Activated naive CD8-positive, alpha-beta T cell treated with anti-CD3 and anti-CD28 coated beads, Interleukin-2, amount 50 U/mL, for 16 hours (primary cell): ENCODE measurements around the gene ASXL1.
"Not testable (repeated sequence)": the region's sequence is repeated elsewhere in the genome, so short reads cannot be mapped to it uniquely, and the experiment has no call there.

Experiments used
- DNase-seq: peaks from one replicate; pipeline ENCODE4 v3.0.0-alpha.2; 2020; ENCODE audit warnings: low read depth, low spot score

Gene ASXL1

DNA sequence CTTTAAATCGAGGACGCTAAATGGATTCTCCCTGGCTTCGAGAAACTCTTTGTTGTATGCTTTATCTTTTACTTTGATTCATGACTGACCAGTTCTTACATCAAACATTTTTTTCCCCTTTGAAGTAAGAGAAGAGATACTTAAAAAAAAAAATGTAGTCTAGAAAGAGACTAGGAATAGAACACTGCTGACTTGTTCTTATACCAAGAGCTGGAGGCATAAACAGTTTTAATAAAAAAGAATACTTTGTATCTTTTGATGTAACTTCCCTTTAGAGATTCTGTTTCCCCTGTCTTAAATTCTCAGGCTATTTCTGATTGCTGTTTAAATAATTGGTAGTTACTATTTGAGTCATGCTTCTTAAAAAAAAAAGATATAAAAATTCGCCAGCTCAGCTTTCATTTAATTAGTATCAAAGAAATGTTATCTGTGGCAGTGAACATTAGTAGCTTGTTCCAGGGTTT, 4.8 kb downstream of the ASXL1 start:
- DNase-seq = no peak

DNA sequence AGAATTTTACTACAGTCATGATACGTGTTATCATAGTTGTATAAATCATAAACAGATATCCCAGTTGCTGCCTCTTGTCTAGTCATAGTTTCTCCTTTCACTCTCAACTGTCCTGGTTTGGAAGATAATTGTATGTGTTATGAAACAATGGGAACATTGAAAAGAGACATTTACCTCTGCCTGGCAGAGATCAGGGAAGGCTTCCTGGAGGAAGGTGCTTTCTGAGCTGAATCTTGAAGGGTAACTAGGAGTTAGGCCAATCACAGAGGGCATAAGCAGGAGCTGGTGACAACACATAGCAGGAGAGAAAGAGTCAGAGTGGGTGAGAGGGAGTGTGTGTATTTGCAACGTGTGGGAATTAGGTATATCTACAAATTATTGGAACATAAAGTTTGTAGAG, 5.4 kb downstream of the ASXL1 start:
- DNase-seq = no peak

DNA sequence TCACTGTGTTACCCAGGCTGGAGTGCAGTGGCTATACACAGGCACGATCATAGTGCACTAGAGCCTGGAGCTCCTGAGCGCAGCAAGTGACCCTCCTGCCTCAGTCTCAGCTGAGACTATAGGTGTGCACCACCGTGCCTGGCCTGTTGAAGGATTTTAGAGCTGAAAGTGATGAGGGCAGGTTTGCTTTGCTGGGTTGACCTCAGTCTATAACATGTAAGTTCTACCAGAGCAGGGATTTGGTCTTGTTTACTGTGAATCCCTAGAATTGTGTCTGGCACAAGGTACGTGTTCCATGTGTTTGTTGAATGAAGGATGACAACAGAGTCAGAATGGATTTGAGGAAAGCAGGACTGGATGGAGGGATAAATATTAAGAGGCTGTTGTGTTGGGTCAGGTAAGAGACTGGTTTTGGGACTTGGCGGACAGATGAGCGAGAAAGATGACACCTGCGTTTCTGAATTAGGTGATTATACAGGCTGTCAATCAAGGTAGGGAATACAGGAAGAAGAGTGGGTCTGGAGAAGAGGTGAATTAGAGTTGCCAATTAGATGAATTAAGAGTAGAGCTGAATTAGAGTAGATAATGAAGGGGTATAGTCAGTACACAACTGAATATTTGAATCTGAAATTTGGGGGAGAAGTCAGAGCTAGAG, 6.5 kb downstream of the ASXL1 start:
- DNase-seq = no peak

DNA sequence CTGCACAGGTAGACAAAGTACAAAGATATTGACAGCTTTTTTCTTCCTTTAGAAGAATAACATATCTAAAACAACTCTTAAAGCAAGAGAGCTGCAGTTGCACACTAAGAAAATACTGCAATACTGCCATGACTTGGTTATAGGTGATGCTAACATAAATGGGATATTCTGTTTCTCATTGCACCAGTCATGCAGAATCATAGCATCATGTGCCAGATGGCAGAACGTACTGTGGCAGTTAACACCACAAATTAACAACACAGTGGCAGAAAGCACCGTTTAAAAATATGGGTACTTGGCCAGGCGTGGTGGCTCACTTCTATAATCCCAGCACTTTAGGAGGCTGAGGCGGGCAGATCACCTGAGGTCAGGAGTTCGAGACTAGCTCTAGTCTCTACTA, 7.4 kb downstream of the ASXL1 start:
- DNase-seq = no peak

DNA sequence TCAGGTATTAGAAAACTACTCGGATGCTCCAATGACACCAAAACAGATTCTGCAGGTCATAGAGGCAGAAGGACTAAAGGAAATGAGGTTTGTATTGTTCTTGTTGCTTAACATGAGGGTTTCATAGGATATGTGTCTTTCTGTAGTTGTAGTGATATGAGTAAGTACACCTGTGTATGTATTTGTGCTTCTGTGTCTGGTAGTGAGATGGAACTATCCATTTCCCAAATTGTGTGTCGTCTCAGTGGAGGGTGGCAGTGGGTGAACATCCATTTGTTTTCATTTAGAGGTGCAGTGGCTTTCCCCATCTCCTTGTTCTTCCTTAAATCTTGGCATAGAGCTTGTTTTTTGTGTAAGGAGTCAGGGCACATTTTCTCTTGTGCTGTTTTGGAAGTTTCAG, 8.2 kb downstream of the ASXL1 start:
- DNase-seq = no peak

DNA sequence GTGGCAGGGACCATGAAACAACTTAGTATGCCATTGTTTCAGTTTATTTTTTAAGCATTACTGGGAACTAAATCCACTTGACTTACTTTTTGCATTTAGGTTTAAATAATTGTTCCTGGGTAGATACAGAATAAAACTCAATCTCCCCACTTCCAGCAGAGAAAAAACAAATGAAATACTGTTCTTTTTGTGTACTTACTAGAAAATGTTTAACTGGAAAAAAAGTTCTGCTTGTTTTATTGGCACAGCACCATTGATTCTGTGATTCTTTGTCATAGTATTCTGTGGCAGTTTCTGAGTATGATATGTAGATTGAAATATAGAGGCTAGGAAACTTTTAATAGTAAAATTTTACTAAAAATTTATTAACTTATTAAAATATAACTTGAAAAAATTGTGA, 10.2 kb downstream of the ASXL1 start:
- no peak for DNase-seq

DNA sequence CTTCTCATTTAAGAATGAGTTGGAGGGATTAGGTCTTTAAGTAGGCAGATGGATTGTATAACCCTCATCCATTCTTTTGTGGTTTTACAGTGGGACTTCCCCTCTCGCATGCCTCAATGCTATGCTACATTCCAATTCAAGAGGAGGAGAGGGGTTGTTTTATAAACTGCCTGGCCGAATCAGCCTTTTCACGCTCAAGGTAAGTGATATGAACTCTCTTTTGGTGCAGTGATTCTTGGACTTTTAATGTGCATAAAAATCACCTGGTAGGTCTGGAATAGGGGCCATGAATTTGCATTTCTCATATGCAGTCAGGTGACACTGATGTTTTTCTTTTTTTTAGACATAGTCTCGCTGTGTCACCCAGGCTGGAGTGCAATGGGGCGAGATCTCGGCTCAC, 10.8 kb downstream of the ASXL1 start:
- DNase-seq = no peak

DNA sequence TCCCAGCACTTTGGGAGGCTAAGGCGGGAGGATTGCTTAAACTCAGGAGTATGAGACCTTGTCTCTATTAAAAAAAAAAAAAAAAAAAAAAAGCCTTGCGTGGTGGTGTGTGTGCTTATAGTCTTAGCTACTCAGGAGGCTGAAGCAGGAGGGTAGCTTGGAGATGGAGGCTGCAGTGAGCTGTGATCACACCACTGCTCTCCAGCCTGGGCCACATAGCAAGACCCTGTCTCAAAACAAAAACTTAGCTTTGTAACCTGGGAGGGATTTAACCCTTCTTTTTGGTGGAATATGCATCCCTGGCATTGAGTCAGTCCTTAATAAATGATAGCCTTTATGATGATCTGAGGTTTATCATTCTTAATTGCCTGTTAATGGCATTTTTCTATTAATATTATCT, 12.8 kb downstream of the ASXL1 start:
- no peak for DNase-seq

DNA sequence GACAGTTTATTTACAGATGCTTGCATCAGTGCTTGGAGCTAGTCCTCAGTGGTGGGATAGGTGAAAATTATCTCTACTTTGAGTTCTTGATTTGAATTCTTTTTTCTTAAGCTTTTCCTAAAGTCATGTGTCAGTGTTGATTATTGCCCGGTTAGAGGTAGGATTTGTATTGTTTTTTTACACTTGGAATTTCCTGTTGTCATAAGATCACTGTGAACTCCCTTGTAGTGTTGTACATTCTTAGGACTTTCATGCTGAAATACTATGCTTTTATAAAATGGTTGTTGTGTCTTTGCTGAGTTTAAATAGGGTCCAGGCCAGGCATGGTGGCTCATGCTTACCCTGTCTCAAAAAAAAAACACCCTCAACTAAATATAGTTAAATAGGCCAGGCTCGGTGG, 20.3 kb downstream of the ASXL1 start:
- DNase-seq = no peak

DNA sequence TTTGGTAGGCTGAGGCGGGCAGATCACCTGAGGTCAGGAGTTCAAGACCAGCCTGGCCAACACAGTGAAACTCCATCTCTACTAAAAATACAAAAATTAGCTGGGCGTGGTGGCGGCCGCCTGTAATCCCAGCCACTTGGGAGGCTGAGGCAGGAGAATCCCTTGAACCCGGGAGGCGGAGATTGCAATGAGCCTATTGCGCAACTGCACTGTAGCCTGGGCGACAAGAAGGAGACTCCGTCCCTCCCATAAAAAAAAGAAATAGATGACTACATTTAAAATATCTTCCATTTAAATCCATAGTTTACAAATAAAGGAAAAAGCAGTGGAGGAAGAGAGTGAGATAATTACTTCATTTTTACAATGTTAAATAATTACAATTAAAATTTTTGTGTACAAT, 21.9 kb downstream of the ASXL1 start:
- not testable (repeated sequence) for DNase-seq

DNA sequence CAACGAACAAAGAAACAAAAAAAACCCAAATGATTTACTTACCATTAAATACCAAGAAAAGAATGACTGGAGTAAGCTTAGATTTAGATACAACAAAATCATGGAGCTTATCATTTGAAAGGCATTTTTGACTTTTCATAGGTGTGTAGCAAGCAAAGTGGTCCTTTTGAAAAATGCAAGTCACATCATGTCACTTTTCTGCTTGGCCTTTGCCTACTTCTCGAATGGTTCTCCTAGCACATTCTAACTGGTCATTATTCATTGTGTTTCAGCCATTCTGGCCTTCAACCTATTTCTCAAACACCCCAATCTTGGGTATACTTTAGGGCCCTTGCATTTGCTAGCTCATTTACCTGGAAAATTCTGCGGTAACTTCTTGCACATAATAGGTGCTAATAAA, 22.6 kb downstream of the ASXL1 start:
- DNase-seq = no peak

DNA sequence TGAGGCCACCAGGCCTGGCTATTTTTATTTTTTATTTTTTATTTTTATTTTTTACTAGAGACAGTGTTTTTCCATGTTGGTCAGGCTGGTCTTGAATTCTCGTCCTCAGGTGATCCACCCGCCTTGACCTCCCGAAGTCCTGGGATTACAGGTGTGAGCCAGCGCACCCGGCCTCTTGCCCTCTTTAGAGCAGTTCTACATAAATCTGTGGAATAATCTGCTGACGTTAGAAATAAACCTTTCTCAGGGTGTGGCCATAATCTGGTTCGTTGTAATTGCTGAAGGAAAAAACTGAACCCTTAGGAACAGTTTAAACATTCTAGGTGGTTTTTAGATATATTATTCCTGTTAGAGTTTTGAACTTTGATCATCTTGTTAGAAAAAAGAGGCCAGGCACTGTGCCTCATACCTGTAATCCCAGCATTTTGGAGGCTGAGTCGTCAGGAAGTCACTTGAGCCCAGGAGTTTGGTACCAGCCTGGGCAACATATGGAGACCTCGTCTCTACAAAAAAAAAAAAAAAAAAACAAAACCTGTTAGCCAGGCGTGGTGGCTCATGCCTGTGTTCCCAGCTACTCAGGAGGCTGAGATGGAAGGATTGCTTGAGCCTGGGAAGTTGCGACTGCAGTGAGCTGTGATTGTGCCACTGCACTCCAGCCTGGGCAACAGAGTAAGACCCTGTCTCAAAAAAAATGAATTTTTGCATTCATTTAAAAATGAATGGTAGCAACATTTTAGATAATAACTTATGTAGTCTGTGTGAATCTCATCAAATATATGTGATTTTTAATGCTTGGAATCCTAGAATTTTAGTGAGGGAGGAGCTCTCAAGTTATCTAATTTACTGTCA, 24.2 kb downstream of the ASXL1 start:
- no peak for DNase-seq

DNA sequence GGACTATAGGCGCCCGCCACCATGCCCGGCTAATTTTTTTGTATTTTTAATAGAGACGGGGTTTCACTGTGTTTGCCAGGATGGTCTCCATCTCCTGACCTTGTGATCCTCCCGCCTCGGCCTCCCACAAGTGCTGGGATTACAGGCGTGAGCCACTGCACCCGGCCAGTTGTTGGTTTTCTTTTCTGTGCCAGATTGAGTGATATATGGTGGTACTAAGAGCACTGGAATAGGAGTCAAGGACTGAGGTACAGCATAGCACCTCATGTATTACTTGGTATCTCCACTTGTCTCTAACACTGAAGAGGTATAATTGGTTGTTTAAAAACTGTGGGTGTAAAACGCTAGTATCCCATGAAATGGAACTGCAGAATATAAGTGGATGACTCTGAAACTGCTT, 25.3 kb downstream of the ASXL1 start:
- DNase-seq = not testable (repeated sequence)

DNA sequence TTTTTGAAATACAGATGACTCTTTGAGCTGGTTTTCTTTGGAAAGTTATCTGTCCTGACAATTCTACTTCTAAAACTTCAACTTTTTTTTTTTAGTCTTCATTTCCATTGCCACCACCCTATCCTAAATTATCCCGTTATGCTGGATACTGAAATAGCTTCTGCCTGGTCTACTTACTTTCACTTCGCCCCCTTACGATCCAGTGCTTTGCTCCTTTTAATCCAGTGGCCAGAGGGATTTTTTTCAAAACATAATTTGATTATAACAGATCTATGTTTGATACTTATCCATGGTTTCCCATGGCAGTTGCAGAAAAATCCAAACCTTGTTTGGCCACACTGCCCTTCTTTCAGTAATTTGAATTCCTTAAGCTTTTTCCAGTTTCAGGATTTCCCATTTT, 27.4 kb downstream of the ASXL1 start:
- no peak for DNase-seq

DNA sequence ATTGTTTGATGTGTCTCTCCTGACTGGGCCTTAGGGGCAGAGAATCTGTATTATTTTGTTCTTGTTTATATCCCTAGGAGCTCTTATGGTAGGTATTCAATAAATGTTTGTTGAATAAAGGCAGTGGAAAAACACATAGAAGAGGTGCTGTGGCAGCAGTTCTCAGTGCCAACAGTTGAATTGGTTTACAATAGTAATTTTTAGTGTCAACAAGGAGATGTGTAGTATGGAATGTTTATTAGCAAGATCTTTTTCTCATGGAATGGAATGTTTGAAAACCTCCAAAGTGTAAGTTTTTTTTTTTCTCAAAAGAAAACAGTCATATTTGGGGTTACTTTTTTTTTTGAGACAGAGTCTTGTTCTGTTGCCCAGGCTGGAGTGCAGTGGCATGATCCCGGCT, 28.0 kb downstream of the ASXL1 start:
- no peak for DNase-seq

DNA sequence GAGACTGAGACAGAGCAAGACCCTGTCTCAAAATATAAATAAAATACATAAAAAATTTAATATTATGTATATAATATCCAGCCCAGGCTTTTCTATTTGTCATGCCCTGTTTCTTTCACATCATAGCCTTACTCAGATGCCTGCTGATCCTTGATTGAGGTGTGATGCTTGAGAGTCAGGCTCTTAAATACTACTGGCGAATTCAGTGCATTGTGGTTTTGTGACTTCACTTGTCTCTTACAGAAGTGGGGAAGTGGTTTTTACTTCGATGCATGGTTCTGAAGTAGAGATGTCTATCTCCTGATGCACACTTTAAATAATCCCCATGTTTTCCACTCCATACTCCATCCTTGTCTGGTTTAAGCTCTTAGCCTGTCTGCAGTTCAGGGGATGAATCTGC, 29.1 kb downstream of the ASXL1 start:
- DNase-seq = no peak

DNA sequence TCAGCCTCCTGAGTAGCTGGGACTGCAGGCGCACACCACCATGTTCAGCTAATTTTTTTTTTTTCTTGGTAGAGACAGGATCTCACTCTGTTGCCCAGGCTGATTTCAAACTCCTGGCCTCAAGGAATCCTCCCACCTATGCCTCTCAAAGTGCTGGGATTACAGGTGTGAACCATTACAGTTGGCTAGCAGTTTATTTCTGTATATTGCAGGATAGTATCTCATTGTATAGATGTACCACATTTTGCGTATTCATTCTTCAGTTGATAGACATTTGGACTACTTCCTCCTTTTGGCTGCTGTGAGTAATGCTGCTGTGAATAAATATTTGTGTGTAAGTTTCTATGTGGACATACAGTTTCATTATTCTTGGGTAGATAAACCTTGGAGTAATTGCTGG, 32.9 kb downstream of the ASXL1 start:
- no peak for DNase-seq

DNA sequence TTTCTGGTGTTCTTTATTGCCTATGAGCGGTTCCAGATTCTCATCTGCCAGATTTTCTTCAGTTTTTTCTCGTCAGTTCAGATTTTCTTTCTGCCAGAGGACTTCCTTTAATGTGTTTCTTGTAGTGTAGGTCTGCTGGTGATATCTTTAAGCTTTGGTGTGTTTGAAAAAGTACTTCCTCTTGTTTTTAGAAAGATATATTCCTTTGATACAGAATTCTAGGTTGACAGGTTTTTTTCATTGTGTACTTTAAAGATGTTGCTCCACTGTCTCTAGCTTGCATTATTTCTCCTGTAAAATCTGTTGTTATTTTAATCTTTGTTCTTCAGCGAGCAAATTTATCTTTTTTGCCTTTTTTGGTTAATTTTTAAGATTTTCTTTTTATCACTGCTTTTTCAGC, 36.9 kb downstream of the ASXL1 start:
- DNase-seq = no peak

DNA sequence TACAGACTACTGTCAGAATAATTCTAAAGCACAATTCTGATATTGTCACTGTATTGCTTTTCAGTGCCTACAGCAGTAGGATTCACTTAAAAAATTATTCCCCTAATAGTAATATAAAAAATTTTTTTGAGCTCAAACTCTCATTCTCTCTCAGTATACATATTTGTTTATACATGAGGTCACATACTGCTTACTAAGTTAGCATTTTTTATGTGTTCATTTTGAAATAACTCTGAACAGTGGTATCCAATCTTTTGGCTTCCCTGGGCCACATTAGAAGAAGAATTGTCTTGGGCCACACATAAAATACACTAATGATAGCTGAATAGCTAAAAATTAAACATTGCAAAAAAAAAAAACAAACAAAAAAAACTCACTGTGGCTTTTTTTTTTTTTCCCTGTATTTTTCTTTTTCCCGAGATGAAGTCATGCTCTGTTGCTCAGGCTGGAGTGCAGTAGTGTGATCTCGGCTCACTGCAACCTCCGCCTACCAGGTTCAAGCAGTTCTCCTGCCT, 38.6 kb downstream of the ASXL1 start:
- DNase-seq = no peak

DNA sequence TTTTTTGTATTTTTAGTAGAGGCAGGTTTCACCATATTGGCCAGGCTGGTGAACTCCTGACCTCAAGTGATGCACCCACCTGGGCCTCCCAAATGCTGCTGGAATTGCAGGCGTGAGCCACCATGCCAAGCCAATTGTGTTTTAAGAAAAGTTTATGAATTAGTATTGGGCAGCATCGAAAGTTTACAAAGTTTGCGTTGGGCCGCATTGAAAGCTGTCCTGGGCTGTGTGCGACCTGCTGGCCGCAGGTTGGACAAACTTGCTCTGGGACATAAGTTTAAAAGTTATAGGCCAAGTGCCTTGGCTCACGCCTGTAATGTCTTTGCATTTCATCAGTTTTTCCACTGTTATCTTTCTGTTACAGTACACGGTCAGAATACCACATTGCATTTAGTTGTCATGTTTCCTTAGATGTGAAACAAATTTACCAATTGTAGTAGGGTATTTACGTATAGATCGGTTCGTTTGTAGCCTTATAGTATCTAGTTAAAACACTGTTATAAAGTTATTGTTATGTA, 39.5 kb downstream of the ASXL1 start:
- DNase-seq = no peak

DNA sequence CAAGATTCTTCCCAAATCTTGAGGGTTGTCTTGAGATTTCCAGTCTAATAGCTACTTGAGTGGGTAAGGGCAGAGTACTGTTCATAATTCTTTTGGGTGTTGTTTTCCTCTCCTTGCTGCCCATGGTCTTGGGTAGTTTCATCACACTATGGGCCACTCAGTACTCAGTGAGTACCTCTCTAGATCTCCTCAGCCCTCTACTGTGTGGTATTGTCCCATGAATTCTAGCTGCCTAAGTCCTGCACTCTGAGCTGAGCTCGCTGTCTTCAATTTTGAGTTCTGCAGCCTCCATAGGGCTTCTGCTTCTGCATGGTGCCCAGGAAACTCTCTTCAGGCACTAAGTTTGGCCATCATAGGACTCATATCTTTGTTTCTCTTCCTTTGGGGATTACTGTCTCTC, 42.3 kb downstream of the ASXL1 start:
- no peak for DNase-seq

DNA sequence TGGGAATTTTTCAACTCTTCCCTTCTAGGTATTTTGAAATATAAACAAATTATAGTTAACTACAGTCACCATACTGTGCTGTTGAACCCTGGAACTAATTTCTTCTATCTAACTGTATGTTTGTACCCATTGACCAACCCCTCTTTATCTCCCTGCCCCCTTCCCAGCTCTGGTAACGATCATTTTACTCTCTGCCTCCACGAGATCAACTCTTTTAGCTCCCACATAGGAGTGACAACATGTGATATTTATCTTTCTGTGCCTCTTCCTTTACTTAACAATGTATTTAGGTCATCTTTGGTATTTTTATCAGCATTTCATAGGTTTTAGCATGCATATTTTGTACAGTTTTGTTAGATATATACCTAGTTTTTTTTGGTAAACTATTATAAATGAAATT, 45.9 kb downstream of the ASXL1 start:
- no peak for DNase-seq

DNA sequence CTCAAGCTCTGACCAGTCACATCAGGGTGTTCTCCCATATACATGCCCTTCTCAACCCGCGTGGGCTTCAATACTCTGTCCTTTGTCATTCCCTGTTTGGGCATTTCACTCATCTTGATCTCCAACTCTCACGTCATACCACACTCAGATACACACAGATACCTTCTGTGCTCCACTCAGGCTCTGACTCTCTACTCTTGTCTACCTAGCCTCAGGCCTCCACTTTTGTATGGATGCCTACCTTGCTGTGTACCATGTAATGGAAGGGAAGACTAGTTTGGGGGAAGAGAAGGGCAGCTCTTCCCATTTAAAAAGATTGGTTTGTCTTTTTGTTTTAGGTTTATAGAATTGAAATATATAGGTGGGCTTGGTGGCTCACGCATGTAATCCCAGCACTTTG, 48.6 kb downstream of the ASXL1 start:
- DNase-seq = no peak
